Uterus (tissue), 2 donors: ENCODE data around the gene PARD6B.

ENCODE experiments used
- POLR2A ChIP-seq, 2 donors: fragments of 450-650 bp; IDR thresholded peaks; one replicate each; pipeline ENCODE4 v1.6.1; 2016; ENCODE audit warnings: antibody characterized with exemption in 2 of 2, mild to moderate bottlenecking in 1 of 2, moderate library complexity in 1 of 2
- TF ChIP-seq, protein P1 (sequence below), 4 experiments: fragments of 200-600 bp in 2 of 4; fragments of 450-650 bp in 2 of 4; sonication (generic) in 2 of 4; IDR thresholded peaks; one replicate each; pipeline ENCODE4 v1.5.1; 2016 to 2019; ENCODE audit warnings: antibody characterized with exemption in 4 of 4, mild to moderate bottlenecking in 2 of 4, moderate library complexity in 1 of 4

DNA sequence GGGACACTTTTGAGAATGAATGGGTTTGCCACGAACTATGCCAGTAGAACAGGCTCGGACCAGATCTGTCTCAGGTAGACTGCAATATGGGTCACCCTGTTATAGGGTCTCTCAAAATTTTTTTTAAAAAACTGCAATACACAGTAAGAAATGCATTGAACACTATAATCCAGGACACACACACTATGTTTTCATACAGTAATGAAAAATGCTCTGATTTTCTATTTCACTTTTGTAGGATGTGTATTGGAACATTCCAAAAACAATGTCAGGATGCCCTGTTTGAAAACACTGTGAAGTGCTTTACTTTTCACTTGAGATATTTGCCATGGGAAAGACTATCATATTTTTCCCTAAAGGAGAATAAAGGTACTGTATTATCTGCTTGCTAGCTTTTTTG lies 25.1 kb downstream of the PARD6B start:
- no peak for TF ChIP-seq POLR2A (IDR thresholded peaks at IDR 0.05)
- TF ChIP-seq, protein P1, sequence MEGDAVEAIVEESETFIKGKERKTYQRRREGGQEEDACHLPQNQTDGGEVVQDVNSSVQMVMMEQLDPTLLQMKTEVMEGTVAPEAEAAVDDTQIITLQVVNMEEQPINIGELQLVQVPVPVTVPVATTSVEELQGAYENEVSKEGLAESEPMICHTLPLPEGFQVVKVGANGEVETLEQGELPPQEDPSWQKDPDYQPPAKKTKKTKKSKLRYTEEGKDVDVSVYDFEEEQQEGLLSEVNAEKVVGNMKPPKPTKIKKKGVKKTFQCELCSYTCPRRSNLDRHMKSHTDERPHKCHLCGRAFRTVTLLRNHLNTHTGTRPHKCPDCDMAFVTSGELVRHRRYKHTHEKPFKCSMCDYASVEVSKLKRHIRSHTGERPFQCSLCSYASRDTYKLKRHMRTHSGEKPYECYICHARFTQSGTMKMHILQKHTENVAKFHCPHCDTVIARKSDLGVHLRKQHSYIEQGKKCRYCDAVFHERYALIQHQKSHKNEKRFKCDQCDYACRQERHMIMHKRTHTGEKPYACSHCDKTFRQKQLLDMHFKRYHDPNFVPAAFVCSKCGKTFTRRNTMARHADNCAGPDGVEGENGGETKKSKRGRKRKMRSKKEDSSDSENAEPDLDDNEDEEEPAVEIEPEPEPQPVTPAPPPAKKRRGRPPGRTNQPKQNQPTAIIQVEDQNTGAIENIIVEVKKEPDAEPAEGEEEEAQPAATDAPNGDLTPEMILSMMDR (IDR thresholded peaks at IDR 0.05) = no peak
